ENCODE measurements around the gene PTGR3. TPM values are rescaled to one million over a fixed set of nuclear protein-coding genes. Genes with fewer than 3 reads are reported as not detected.

PTGR3 gene
- total and polyA plus RNA-seq, 2 of the 8 experiments (the other 6 are each of a cell fraction or from before 2014, with no cell fraction given): 2.0 to 3.6 TPM

DNA sequence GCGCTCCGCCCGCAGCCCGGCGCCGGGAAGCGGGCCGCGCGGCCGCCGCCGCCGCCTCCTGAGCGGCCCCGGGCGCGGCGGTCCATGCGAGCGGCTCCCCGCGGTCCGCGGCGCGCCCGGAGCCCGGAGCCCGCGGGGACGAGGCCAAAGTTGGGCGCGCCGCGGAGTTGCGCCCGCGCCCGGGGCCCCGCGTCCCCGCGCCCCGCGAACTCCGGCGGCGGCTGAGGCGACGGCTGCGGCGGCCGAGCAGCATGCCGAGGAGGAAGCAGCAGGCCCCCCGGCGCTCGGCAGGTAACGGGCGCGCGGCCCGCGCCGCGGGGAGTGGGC lies 2.6 kb upstream of the PTGR3 start:
- Histone ChIP-seq H3K9ac (replicated peaks in 1 of 4; ENCODE audit: extremely low read depth in 1 of 4, low read depth in 3 of 4, low read length in 3 of 4) (peak overlapping the region in 1 of 4 experiments; percentile 60; a peak in 1 of 7 replicates), H3K27ac (ENCODE audit: low read depth, low read length) (no peak overlapping the region), H2AFZ (ENCODE audit: low read length) (no peak overlapping the region), H3K23ac (ENCODE audit: insufficient read length) (no peak overlapping the region), H3K23me2 (ENCODE audit: low read depth, low read length) (peaks cover 24% of the 10 kb centered on the region), H3K56ac (replicated peaks; ENCODE audit: insufficient read length, low read depth, low read length) (no peak overlapping the region), H3K4me3 (ENCODE audit: extremely low read depth in 1 of 4, insufficient read depth in 2 of 4, low read depth in 3 of 4, low read length in 4 of 4) (peak overlapping the region; percentile 38 to 64 (median 50)), H4K5ac (ENCODE audit: insufficient read length, low read depth, low read length) (no peak overlapping the region), H3K9me3 (ENCODE audit: insufficient read depth in 2 of 2, low read depth in 1 of 2, low read length in 1 of 2) (no peaks in the 10 kb centered on the region), H2BK120ac (replicated peaks; ENCODE audit: low read depth, low read length) (no peak overlapping the region), H3K36me3 (ENCODE audit: control insufficient read depth in 2 of 4, insufficient read depth in 4 of 4, low read length in 3 of 4) (no peaks in the 10 kb centered on the region), H2BK12ac (ENCODE audit: low read depth, low read length) (no peak overlapping the region), H2BK20ac (ENCODE audit: low read length) (no peak overlapping the region), H3K4me1 (replicated peaks in 1 of 4; ENCODE audit: control insufficient read depth in 3 of 4, insufficient read depth in 4 of 4, low read length in 3 of 4) (peaks cover 9 to 21% (median 14%) of the 10 kb centered on the region in 4 experiments), H3K27me3 (replicated peaks in 1 of 4; ENCODE audit: control insufficient read depth in 3 of 4, extremely low read depth in 1 of 4, insufficient read depth in 3 of 4, low read length in 3 of 4) (peaks cover 35 to 60% (median 53%) of the 10 kb centered on the region in 4 experiments), H3K79me2 (ENCODE audit: control insufficient read depth in 1 of 2, insufficient read depth in 2 of 2, low read length in 2 of 2) (no peaks in the 10 kb centered on the region), H4K20me1 (replicated peaks in 1 of 2; ENCODE audit: control insufficient read depth in 1 of 2, insufficient read depth in 2 of 2, low read length in 2 of 2) (peaks cover 5 to 13% of the 10 kb centered on the region in 2 experiments), H2BK5ac (ENCODE audit: low read depth, low read length) (no peak overlapping the region), H3K79me1 (ENCODE audit: low read depth, low read length) (no peaks in the 10 kb centered on the region), H4K91ac (replicated peaks; ENCODE audit: insufficient read length, low read length) (no peak overlapping the region), H3K18ac (ENCODE audit: extremely low read depth, low read length) (no peak overlapping the region), H2AK5ac (ENCODE audit: low read depth, low read length) (no peak overlapping the region), H2BK15ac (ENCODE audit: low read length) (no peak overlapping the region), H3K4me2 (ENCODE audit: insufficient read depth in 1 of 2, low read depth in 2 of 2, low read length in 2 of 2) (peak overlapping the region; percentile 71 to 94), H3K4ac (replicated peaks; ENCODE audit: insufficient read length, low read depth, low read length) (no peak overlapping the region), H4K8ac (ENCODE audit: extremely low read depth, insufficient read depth, low read length) (no peak overlapping the region), H3K14ac (ENCODE audit: insufficient read length) (no peak overlapping the region)
- CTCF ChIA-PET (ENCODE audit: partially characterized antibody): no interaction called here
- FAIRE-seq: no peak
- 2% methylated on average over 41 of the region's 66 CpGs; no CpG with 5 or more reads in 1 of the 2 experiments for WGBS, 2 experiments (ENCODE audit: extremely low coverage in 1 of 2, insufficient coverage in 1 of 2, insufficient read length in 1 of 2, insufficient replicate concordance in 2 of 2, low coverage in 1 of 2, low lambda C conversion rate in 2 of 2, missing lambda C conversion rate in 1 of 2)
- POLR2A ChIA-PET (ENCODE audit: partially characterized antibody): no interaction called here
- no peak for DNase-seq (ENCODE audit: low read depth in 1 of 2, low spot score in 2 of 2)
- TF ChIP-seq JUN (IDR thresholded peaks at IDR 0.05; ENCODE audit: low read depth, low read length) (no peak), SP1 (IDR thresholded peaks at IDR 0.05; ENCODE audit: low read depth, low read length) (no peak), YY1 (IDR thresholded peaks at IDR 0.05; ENCODE audit: low read depth, low read length) (no peak), USF2 (IDR thresholded peaks at IDR 0.05; ENCODE audit: low read length) (no peak), HDAC6 (IDR thresholded peaks at IDR 0.05; ENCODE audit: low read depth, low read length) (no peak), RNF2 (IDR thresholded peaks at IDR 0.05; ENCODE audit: borderline replicate concordance, low read depth, low read length, missing control alignments, poor library complexity, severe bottlenecking) (no peak), KDM4A (IDR thresholded peaks at IDR 0.05; ENCODE audit: low read depth, low read length, severe bottlenecking) (no peak), CEBPB (IDR thresholded peaks at IDR 0.05; ENCODE audit: low read depth, low read length) (no peak), JUND (IDR thresholded peaks at IDR 0.05; ENCODE audit: low read length) (no peak), GABPA (IDR thresholded peaks at IDR 0.05; ENCODE audit: borderline replicate concordance, insufficient read depth, low read length) (no peak), EZH2 (IDR thresholded peaks at IDR 0.05; ENCODE audit: low read depth, low read length, severe bottlenecking) (no peak), NANOG (IDR thresholded peaks at IDR 0.05; ENCODE audit: insufficient read depth, low read depth, low read length, poor library complexity, severe bottlenecking) (no peak), TAF7 (optimal IDR thresholded peaks at IDR 0.05; ENCODE audit: borderline replicate concordance, low read depth, low read length) (no peak)

Data from H1 (cell line).